Panc1 (cell line): ENCODE data around the gene PTPN1.

Experiments used
- CTCF ChIP-seq: fragments of 450-650 bp; IDR thresholded peaks from 2 replicates; pipeline ENCODE4 v1.5.1; 2017; ENCODE audit warnings: mild to moderate bottlenecking
- POLR2AphosphoS5 ChIP-seq: IDR thresholded peaks from 2 replicates; pipeline ENCODE4 v1.6.1; 2012; ENCODE audit warnings: mild to moderate bottlenecking, low read depth, low read length, moderate library complexity
- REST ChIP-seq, 2 experiments: IDR thresholded peaks; 2 replicates each; pipeline ENCODE4 v1.6.1; 2011 to 2012; ENCODE audit warnings: low read depth in 2 of 2, control low read depth in 1 of 2, low read length in 1 of 2, mild to moderate bottlenecking in 1 of 2, moderate library complexity in 1 of 2; ENCODE audit not compliant: insufficient read depth in 1 of 2
- SIN3A ChIP-seq: IDR thresholded peaks from 2 replicates; pipeline ENCODE4 v1.6.1; 2012; ENCODE audit warnings: low read depth, mild to moderate bottlenecking, low read length, moderate library complexity, borderline replicate concordance; ENCODE audit not compliant: insufficient read depth
- TCF7L2 ChIP-seq: IDR thresholded peaks from 2 replicates; pipeline ENCODE4 v1.6.1; 2011; ENCODE audit warnings: mild to moderate bottlenecking, low read depth, low read length, inconsistent platforms

- TF ChIP-seq CTCF = no peak
- no peak for TF ChIP-seq POLR2AphosphoS5
- TF ChIP-seq SIN3A = no peak
- TF ChIP-seq REST (IDR thresholded peaks at IDR 0.05; ENCODE audit: insufficient read depth in 1 of 2, low read depth in 2 of 2, low read length in 1 of 2) = no peak
- no peak for TF ChIP-seq TCF7L2
Observed at GRCh38 chr20:50527068-50527605, 17.0 kb downstream of the PTPN1 start.
